ENCODE results near the gene APOBEC2. TPM values are rescaled to one million over a fixed set of nuclear protein-coding genes. Genes with fewer than 3 reads are reported as not detected.

Gene APOBEC2
- total RNA-seq, 1 experiment from 2014 or later: 4.8 TPM

DNA sequence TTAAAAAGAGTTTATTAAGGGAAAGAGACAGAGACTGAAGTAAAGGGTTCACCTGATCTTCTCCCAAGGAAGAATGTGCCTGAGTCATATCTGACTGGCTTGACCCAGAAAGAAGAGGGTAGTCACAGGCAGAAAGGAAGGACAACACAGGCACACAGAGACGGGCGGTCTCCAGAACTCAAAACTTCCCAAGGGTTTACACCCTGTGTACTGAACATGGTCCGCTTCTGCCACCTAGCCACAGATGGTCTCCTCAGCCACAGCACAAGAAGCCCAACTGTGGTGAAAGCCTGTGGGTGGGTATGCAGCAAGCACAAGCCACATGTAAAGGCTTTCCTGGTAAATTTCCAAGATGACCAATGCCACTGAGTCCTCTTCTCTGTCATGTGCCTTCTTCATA, 31.2 kb upstream of the APOBEC2 start:
- Mint-ChIP-seq H3K4me1 (ENCODE audit: low read depth, unreplicated experiment) (peaks cover 7% of the 10 kb centered on the region), H3K36me3 (ENCODE audit: insufficient read depth, unreplicated experiment) (no peaks in the 10 kb centered on the region), H3K4me3 (ENCODE audit: unreplicated experiment) (no peak overlapping the region), H3K27ac (ENCODE audit: unreplicated experiment) (no peak overlapping the region), H3K27me3 (ENCODE audit: insufficient read depth, unreplicated experiment) (no peaks in the 10 kb centered on the region), H3K9me3 (ENCODE audit: unreplicated experiment) (no peaks in the 10 kb centered on the region)
- Histone ChIP-seq H3K9me3 (no peaks in the 10 kb centered on the region), H3K36me3 (ENCODE audit: control insufficient read depth, insufficient read depth, low read length) (no peaks in the 10 kb centered on the region), H3K4me3 (ENCODE audit: low read depth, low read length) (no peak overlapping the region), H3K4me1 (peaks cover 19% of the 10 kb centered on the region), H3K27me3 (replicated peaks; ENCODE audit: control insufficient read depth, insufficient read depth, low read length) (no peaks in the 10 kb centered on the region)
- CTCF ChIA-PET: interaction anchor here (1.4 kb wide), 1 partner anchor 19 kb away, joined by 7 read pairs; no protein-coding TSS in a partner anchor
- intact Hi-C loops (cut with micrococcal nuclease; ENCODE audit: unreplicated experiment): loop anchor here (1.0 kb wide), 1 partner anchor 127 kb away; no protein-coding TSS in a partner anchor
- DNase-seq: peak; percentile 50 to 63
- BruUV-seq (replicated peaks): no TSS peak
- POLR2A ChIA-PET: no interaction called here
- peak in 1 of 2 experiments; percentile 40 for TF ChIP-seq CTCF (IDR thresholded peaks at IDR 0.05; ENCODE audit: insufficient read depth in 1 of 2, low read depth in 1 of 2, low read length in 1 of 2, severe bottlenecking in 1 of 2, unreplicated experiment in 1 of 2)

GRCh38 chr6:41022294-41022693, 30.7 kb upstream of the APOBEC2 start:
- intact Hi-C loops (cut with micrococcal nuclease; ENCODE audit: unreplicated experiment): loop anchor here (1.0 kb wide), 1 partner anchor 127 kb away; no protein-coding TSS in a partner anchor
- peaks cover 19% of the 10 kb centered on the region for H3K4me1 ChIP-seq
- no peaks in the 10 kb centered on the region for H3K27me3 Mint-ChIP-seq (ENCODE audit: insufficient read depth, unreplicated experiment)
- ChIA-PET POLR2A (no interaction called here), CTCF (interaction anchor here (1.4 kb wide), 1 partner anchor 18 kb away, joined by 7 read pairs; no protein-coding TSS in a partner anchor)
- no peak overlapping the region for H3K4me3 Mint-ChIP-seq (ENCODE audit: unreplicated experiment)
- H3K4me3 ChIP-seq (ENCODE audit: low read depth, low read length): no peak overlapping the region
- H3K27me3 ChIP-seq (replicated peaks; ENCODE audit: control insufficient read depth, insufficient read depth, low read length): no peaks in the 10 kb centered on the region
- no peaks in the 10 kb centered on the region for H3K36me3 Mint-ChIP-seq (ENCODE audit: insufficient read depth, unreplicated experiment)
- H3K36me3 ChIP-seq (ENCODE audit: control insufficient read depth, insufficient read depth, low read length): no peaks in the 10 kb centered on the region
- BruUV-seq (replicated peaks): no TSS peak
- no peaks in the 10 kb centered on the region for H3K9me3 Mint-ChIP-seq (ENCODE audit: unreplicated experiment)
- peaks cover 7% of the 10 kb centered on the region for H3K4me1 Mint-ChIP-seq (ENCODE audit: low read depth, unreplicated experiment)
- no peak for TF ChIP-seq CTCF (IDR thresholded peaks at IDR 0.05; ENCODE audit: insufficient read depth in 1 of 2, low read depth in 1 of 2, low read length in 1 of 2, severe bottlenecking in 1 of 2, unreplicated experiment in 1 of 2)
- no peaks in the 10 kb centered on the region for H3K9me3 ChIP-seq
- H3K27ac Mint-ChIP-seq (ENCODE audit: unreplicated experiment): no peak overlapping the region
- DNase-seq: no peak

- Histone ChIP-seq H3K4me3 (ENCODE audit: low read depth, low read length) (no peak overlapping the region), H3K4me1 (peaks cover 19% of the 10 kb centered on the region), H3K27me3 (replicated peaks; ENCODE audit: control insufficient read depth, insufficient read depth, low read length) (no peaks in the 10 kb centered on the region), H3K36me3 (ENCODE audit: control insufficient read depth, insufficient read depth, low read length) (no peaks in the 10 kb centered on the region), H3K9me3 (no peaks in the 10 kb centered on the region)
- no peak for TF ChIP-seq CTCF (IDR thresholded peaks at IDR 0.05; ENCODE audit: insufficient read depth in 1 of 2, low read depth in 1 of 2, low read length in 1 of 2, severe bottlenecking in 1 of 2, unreplicated experiment in 1 of 2)
- Mint-ChIP-seq H3K36me3 (ENCODE audit: insufficient read depth, unreplicated experiment) (no peaks in the 10 kb centered on the region), H3K4me1 (ENCODE audit: low read depth, unreplicated experiment) (peaks cover 7% of the 10 kb centered on the region), H3K4me3 (ENCODE audit: unreplicated experiment) (no peak overlapping the region), H3K9me3 (ENCODE audit: unreplicated experiment) (no peaks in the 10 kb centered on the region), H3K27me3 (ENCODE audit: insufficient read depth, unreplicated experiment) (no peaks in the 10 kb centered on the region), H3K27ac (ENCODE audit: unreplicated experiment) (peak overlapping the region; percentile 45)
- intact Hi-C loops (cut with micrococcal nuclease; ENCODE audit: unreplicated experiment): no loop called here
- ChIA-PET POLR2A (no interaction called here), CTCF (interaction anchor here (1.2 to 1.4 kb wide), 2 partner anchors 16 to 18 kb away, joined by 3 to 7 read pairs; partner anchors contain the start of gene UNC5CL)
- DNase-seq: no peak
- BruUV-seq (replicated peaks): no TSS peak
Observed at GRCh38 chr6:41023114-41023513, 29.9 kb upstream of the APOBEC2 start.

Measured in Caco-2 (cell line).